Right atrium auricular region (tissue), 2 donors: ENCODE results near the gene NMUR1. TPM values are rescaled to one million over a fixed set of nuclear protein-coding genes. Genes with fewer than 3 reads are reported as not detected.

Experiments
- DNase-seq: peaks from one replicate; pipeline ENCODE4 v3.0.0-alpha.2; 2019; ENCODE audit warnings: low spot score
- H3K27ac ChIP-seq, 2 donors: fragments of 200-600 bp; sonication (generic); 1 replicate in 1 of 2; 2 replicates in 1 of 2; pipeline ENCODE4 v1.5.1; 2016 to 2019
- H3K27me3 ChIP-seq, 2 donors: fragments of 200-600 bp; sonication (generic); one replicate each; pipeline versions ENCODE4 v1.5.1 to v1.6.0; 2017 to 2019
- H3K36me3 ChIP-seq: fragments of 200-600 bp; sonication (generic); one replicate; pipeline ENCODE4 v1.5.1; 2016
- H3K4me1 ChIP-seq, 2 donors: fragments of 200-600 bp; sonication (generic); one replicate each; pipeline versions ENCODE4 v1.5.1 to v1.6.0; 2017 to 2019
- H3K4me3 ChIP-seq, 2 donors: fragments of 200-600 bp; sonication (generic); 1 replicate in 1 of 2; 2 replicates in 1 of 2; pipeline ENCODE4 v1.5.1; 2017 to 2019; ENCODE audit warnings: mild to moderate bottlenecking in 1 of 2, moderate library complexity in 1 of 2
- H3K9me3 ChIP-seq, 2 donors: fragments of 200-600 bp; sonication (generic); one replicate each; pipeline ENCODE4 v1.5.1; 2019
- total RNA-seq, 2 donors: library from RNA; depleted of rRNA; stranded (reverse); fragments of >200 nt; gene quantifications; one replicate each; pipeline ENCODE4 v1.1.0, GENCODE V29; 2016
- TF ChIP-seq, protein P1 (sequence below), 2 donors: fragments of 200-600 bp; sonication (generic); IDR thresholded peaks; one replicate each; pipeline ENCODE4 v1.5.1; 2019; ENCODE audit warnings: antibody characterized with exemption in 2 of 2

NMUR1 gene
- total RNA-seq, 2 donors from 2014 or later: 0.67 to 0.93 TPM

DNA sequence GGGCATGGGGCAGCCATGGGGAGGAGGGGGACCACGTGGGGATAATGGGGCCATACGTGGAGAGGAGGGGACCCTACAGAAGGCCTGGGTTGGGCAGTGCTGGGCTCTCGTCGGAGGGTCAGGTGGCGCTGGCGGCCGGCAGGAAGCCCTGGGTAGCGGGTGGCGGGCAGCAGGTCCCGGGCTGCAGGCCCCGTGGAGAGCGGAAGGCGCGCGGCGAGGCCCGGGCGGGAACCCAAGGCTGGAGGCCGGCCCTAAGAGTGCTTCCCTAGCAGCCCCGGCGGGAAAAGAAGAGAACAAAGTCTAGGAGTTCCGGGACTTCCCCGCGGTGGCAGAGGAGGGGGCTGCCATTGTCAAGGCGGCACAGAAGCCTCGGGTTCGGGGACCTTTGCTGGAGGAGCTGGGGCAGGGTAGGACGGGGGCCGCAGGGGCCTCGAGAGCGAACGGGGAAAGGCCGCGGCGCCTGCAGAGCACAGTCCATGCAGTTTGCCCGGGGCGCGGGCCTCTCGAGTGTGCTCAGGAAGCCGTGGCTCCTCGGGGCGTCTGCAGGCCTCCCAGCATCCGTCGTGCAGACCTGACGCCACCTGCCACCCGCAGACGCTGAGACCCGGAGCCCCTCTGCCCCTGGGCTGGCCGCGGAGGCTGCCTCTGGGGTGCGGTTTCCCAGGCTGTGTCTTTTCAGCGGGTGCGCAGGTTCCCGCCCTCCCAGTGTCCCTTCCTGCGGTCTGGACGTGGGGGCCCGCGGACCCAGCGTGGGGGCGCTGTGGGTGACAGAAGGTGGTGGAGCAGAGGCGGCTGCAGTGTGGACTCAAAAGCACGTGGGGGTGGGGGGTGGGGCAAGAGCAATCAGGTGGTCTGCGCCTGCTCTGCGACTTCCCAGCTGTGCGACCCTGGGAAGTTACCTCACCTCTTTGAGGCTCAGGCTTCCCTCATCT lies 46.6 kb downstream of the NMUR1 start:
- H3K27me3 ChIP-seq: no peaks in the 10 kb centered on the region
- H3K9me3 ChIP-seq: no peaks in the 10 kb centered on the region
- peak overlapping the region; percentile 75 to 78 for H3K27ac ChIP-seq
- TF ChIP-seq, protein P1, sequence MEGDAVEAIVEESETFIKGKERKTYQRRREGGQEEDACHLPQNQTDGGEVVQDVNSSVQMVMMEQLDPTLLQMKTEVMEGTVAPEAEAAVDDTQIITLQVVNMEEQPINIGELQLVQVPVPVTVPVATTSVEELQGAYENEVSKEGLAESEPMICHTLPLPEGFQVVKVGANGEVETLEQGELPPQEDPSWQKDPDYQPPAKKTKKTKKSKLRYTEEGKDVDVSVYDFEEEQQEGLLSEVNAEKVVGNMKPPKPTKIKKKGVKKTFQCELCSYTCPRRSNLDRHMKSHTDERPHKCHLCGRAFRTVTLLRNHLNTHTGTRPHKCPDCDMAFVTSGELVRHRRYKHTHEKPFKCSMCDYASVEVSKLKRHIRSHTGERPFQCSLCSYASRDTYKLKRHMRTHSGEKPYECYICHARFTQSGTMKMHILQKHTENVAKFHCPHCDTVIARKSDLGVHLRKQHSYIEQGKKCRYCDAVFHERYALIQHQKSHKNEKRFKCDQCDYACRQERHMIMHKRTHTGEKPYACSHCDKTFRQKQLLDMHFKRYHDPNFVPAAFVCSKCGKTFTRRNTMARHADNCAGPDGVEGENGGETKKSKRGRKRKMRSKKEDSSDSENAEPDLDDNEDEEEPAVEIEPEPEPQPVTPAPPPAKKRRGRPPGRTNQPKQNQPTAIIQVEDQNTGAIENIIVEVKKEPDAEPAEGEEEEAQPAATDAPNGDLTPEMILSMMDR (IDR thresholded peaks at IDR 0.05): no peak
- H3K4me1 ChIP-seq: peaks cover 0 to 18% of the 10 kb centered on the region in 2 donors
- DNase-seq: no peak
- peak overlapping the region; percentile 36 to 54 for H3K4me3 ChIP-seq
- no peaks in the 10 kb centered on the region for H3K36me3 ChIP-seq

DNA sequence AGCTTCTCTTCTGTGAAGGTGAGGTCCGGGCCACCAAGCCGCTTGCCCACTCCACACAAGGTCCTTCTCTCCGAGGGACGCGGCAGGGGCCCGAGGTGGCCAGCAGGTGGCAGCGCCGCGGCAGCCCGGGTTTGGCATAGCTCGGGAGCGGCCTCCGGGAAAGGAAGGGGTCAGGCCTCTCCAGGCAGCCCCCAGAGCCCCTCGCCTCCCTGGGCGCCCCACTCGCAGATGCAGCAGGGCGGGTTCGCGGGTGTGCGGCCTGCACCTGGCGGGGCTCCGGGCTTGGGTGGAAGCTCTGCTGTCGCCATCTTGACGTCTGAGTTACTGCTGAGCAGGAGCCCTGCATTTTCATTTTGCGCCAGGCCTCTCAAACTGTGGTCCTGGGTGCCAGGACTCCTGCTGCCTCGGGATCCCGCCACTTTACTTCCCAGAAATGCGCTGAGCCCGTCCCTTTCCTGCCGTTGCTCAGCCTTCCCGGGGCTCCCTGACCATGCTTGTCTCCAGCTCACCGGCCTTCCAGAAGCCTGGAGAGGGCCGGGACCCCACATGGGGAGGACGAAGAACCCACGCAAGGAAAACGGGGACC lies 47.3 kb downstream of the NMUR1 start:
- TF ChIP-seq, protein P1 (IDR thresholded peaks at IDR 0.05): peak; percentile 92 to 94
- peak overlapping the region; percentile 36 to 54 for H3K4me3 ChIP-seq
- DNase-seq: peak; percentile 82
- no peaks in the 10 kb centered on the region for H3K27me3 ChIP-seq
- no peaks in the 10 kb centered on the region for H3K9me3 ChIP-seq
- peak overlapping the region; percentile 75 to 78 for H3K27ac ChIP-seq
- H3K36me3 ChIP-seq: no peaks in the 10 kb centered on the region
- peaks cover 0 to 18% of the 10 kb centered on the region in 2 donors for H3K4me1 ChIP-seq

DNA sequence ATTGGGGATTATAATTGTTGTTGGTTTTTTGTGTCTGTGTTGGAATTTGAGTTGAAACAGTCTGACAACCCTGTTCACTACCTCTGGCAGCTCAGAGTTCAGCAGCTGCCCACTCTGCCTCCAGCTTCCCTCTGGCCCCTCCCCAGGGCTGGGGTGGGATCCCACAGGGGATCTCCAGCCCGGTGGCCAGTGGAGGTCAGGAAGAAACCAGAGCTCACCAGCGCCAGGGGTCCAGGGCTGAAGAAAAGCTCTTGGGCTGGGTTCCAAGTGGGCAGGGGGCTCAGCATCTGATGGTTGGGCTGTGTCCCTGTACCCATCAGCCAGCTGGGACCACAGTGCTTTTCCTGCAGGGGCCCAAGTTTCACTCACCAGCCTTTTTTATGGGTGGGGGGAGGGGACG lies 49.5 kb downstream of the NMUR1 start:
- no peaks in the 10 kb centered on the region for H3K27me3 ChIP-seq
- H3K36me3 ChIP-seq: no peaks in the 10 kb centered on the region
- no peak overlapping the region for H3K4me3 ChIP-seq
- H3K9me3 ChIP-seq: no peaks in the 10 kb centered on the region
- peaks cover 0 to 18% of the 10 kb centered on the region in 2 donors for H3K4me1 ChIP-seq
- DNase-seq: no peak
- TF ChIP-seq, protein P1 (IDR thresholded peaks at IDR 0.05): no peak
- H3K27ac ChIP-seq: no peak overlapping the region

- Histone ChIP-seq H3K27ac (no peak overlapping the region), H3K4me3 (no peak overlapping the region), H3K9me3 (no peaks in the 10 kb centered on the region), H3K36me3 (no peaks in the 10 kb centered on the region), H3K27me3 (no peaks in the 10 kb centered on the region), H3K4me1 (peaks cover 0 to 18% of the 10 kb centered on the region in 2 donors)
- TF ChIP-seq, protein P1 (IDR thresholded peaks at IDR 0.05): no peak
- no peak for DNase-seq
Measured at GRCh38 chr2:231479455-231479854, 50.8 kb downstream of the NMUR1 start.

DNA sequence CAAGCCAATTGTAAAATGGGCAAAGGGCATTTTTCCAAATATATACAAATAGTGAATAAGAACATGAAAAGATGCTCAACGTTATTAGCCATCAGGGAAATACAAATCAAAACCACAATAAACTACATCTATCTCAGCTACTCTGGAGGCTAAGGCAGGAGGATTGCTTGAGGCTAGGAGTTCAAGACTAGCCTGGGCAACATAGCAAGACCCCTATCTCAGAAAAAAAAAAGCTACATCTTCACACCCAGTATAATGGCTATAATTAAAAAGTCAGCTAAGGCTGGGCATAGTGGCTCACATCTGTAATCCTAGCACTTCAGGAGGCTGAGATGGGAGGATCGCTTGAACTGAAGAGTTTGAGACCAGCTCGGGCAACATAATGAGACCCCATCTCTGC lies 53.3 kb downstream of the NMUR1 start:
- H3K4me3 ChIP-seq: no peak overlapping the region
- peaks cover 3 to 6% of the 10 kb centered on the region in 2 donors for H3K4me1 ChIP-seq
- H3K27ac ChIP-seq: no peak overlapping the region
- H3K36me3 ChIP-seq: no peaks in the 10 kb centered on the region
- H3K9me3 ChIP-seq: no peaks in the 10 kb centered on the region
- no peaks in the 10 kb centered on the region for H3K27me3 ChIP-seq
- TF ChIP-seq, protein P1 (IDR thresholded peaks at IDR 0.05): no peak
- no peak for DNase-seq
